Measurements from ENCODE around the gene GFI1B. TPM values are rescaled to one million over a fixed set of nuclear protein-coding genes. Genes with fewer than 3 reads are reported as not detected.
"Not testable (repeated sequence)": the region's sequence is repeated elsewhere in the genome, so short reads cannot be mapped to it uniquely, and the experiment has no call there.

Gene GFI1B
- total RNA-seq, 1 donor from 2014 or later = not detected

DNA sequence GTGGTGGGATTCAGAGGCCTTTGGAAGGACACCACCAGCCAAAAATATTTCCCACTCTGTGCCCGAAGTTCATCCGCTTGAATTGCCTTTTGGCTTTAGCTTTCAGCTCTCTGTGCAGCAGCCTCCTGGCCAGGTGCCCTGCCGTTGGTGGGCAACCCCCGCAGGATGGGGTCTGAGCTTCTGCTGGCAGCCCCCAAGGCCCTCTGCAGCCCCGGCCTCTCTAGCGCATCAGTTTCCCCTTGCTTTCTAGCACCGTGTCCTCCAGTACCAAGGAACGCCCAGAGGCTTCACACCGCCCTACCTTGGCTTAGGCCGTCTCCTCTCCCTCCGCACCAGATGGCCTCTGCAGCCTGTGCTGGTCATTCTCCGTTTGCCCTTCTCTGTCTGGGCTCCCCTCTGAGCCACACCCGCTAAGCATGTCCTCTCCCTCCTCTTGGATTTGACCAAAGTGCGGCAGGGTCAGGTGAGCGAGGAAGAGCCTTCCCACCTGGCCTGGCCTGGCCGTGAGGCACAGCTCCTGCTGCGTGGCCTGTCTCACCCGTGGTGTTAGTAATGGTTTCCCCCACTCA lies 29.9 kb upstream of the GFI1B start:
- TF ChIP-seq, protein P1, sequence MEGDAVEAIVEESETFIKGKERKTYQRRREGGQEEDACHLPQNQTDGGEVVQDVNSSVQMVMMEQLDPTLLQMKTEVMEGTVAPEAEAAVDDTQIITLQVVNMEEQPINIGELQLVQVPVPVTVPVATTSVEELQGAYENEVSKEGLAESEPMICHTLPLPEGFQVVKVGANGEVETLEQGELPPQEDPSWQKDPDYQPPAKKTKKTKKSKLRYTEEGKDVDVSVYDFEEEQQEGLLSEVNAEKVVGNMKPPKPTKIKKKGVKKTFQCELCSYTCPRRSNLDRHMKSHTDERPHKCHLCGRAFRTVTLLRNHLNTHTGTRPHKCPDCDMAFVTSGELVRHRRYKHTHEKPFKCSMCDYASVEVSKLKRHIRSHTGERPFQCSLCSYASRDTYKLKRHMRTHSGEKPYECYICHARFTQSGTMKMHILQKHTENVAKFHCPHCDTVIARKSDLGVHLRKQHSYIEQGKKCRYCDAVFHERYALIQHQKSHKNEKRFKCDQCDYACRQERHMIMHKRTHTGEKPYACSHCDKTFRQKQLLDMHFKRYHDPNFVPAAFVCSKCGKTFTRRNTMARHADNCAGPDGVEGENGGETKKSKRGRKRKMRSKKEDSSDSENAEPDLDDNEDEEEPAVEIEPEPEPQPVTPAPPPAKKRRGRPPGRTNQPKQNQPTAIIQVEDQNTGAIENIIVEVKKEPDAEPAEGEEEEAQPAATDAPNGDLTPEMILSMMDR (conservative IDR thresholded peaks at IDR 0.05; ENCODE audit: low read depth, low read length) = no peak
- no peak overlapping the region for H3K4me3 ChIP-seq (ENCODE audit: low read depth, low read length)
- DNase-seq (ENCODE audit: low read depth) = no peak

DNA sequence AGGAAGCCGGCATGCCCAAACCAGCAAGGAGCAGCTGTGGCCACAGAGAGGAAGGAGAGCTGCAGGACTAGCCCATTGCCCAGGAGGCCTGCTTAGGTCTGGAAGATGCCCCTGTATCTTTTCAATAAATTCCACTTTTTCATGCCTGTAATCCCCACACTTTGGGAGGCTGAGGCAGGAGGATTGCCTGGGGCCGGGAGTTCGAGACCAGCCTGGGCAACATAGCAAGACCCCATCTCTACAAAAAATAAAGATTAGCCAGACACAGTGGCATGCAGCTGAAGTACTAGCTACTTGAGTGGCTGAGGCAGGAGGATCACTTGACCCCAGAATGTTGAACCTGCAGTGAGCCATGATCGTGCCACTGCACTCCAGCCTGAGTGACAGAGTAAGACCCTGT lies 28.8 kb upstream of the GFI1B start:
- H3K4me3 ChIP-seq (ENCODE audit: low read depth, low read length) = no peak overlapping the region
- TF ChIP-seq, protein P1 (conservative IDR thresholded peaks at IDR 0.05; ENCODE audit: low read depth, low read length) = no peak
- DNase-seq (ENCODE audit: low read depth) = no peak

DNA sequence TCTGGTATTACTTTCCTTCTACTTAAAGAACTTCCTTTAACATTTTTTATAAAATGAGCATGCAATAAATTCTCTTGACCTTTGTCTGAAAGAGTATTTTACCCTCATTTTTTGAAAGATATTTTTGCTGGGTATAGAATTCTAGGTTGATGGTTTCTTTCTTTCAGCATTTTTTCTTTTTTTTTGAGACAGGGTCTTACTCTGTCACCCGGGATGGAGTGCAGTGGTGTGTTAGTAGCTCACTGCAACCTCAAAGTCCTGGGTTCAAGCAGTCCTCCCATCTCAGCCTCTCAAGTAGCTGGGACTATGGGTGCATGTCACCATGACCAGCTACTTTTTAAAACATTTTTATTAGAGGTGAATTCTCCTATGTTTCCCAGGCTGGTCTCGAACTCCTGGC lies 23.4 kb upstream of the GFI1B start:
- TF ChIP-seq, protein P1 (conservative IDR thresholded peaks at IDR 0.05; ENCODE audit: low read depth, low read length) = no peak
- DNase-seq (ENCODE audit: low read depth) = no peak
- H3K4me3 ChIP-seq (ENCODE audit: low read depth, low read length) = no peak overlapping the region

DNA sequence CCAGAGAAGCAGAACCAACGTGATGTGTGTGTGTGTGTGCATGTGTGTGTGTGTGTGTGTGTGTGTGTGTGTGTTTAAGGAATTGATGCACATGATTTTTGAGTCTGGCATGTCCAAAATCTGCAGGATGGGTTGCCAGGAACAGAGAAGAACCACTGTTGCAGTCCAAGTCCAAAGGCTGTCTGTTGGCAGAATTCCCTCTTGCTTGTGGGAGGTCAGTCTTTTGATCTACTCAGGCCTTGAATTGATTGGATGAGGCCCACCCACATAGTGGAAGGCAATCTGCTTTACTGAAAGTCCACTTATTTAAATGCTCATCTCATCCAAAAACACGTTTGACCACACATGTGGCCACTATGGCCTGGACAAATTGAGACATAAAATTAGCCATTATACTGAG lies 22.7 kb upstream of the GFI1B start:
- TF ChIP-seq, protein P1 (conservative IDR thresholded peaks at IDR 0.05; ENCODE audit: low read depth, low read length) = no peak
- no peak for DNase-seq (ENCODE audit: low read depth)
- H3K4me3 ChIP-seq (ENCODE audit: low read depth, low read length) = no peak overlapping the region

DNA sequence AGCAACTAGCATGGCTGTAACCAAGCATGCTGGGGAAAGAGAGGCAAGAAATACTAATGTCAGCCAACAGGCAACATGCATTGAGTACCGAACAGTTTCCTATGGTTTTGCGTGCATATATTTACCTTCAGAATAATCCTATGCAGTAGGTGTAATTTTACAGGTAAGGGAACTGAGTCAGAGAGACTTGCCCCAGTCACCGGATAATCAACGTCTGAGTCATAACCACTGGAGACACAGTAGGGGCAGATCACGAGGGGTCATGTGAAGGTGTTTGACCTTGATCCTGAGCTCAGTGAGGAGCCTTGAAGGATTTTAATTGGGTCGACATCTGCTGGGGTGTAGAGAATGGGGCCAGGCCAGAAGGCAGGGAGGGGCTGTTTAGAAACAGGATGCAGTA lies 20.7 kb upstream of the GFI1B start:
- DNase-seq (ENCODE audit: low read depth) = no peak
- no peak overlapping the region for H3K4me3 ChIP-seq (ENCODE audit: low read depth, low read length)
- TF ChIP-seq, protein P1 (conservative IDR thresholded peaks at IDR 0.05; ENCODE audit: low read depth, low read length) = no peak

DNA sequence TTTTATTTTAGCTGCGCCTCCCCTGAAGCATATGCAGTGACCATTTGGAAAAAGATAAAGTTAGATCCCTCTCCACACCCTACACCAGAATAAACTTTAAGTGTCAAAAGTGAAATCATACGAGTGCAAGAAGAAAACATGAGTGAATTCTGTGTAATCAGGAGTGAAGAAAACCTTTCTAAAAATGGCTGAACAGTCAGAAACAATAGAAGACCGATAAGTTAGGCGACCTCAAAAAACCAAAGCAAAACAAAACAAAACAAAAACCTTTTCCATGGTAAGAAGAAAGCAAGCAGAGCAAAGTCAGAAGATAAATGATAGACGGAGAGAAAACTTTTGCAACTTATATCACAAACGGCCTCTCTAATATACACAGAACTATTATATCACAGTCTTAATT lies 17.5 kb upstream of the GFI1B start:
- H3K4me3 ChIP-seq (ENCODE audit: low read depth, low read length) = no peak overlapping the region
- TF ChIP-seq, protein P1 (conservative IDR thresholded peaks at IDR 0.05; ENCODE audit: low read depth, low read length) = no peak
- DNase-seq (ENCODE audit: low read depth) = no peak

DNA sequence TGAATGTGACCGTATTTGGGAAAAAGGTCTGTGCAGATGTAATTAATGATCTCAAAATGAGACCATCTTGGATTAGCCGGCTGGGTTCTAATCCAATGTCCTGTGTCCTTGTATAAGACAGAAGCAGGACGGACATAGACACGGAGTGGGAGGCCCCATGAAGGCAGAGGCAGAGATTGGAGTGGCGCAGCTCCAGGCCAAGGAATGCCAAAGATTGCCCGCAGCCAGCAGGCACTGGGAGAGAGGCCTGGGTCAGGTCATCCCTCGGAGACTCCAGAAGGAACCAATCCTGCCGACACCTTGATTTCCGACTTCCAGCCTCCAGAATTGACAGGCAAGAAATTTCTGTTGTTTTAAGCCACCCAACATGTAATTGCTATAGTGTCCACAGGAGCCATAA lies 13.0 kb upstream of the GFI1B start:
- H3K4me3 ChIP-seq (ENCODE audit: low read depth, low read length) = no peak overlapping the region
- TF ChIP-seq, protein P1 (conservative IDR thresholded peaks at IDR 0.05; ENCODE audit: low read depth, low read length) = no peak
- no peak for DNase-seq (ENCODE audit: low read depth)

DNA sequence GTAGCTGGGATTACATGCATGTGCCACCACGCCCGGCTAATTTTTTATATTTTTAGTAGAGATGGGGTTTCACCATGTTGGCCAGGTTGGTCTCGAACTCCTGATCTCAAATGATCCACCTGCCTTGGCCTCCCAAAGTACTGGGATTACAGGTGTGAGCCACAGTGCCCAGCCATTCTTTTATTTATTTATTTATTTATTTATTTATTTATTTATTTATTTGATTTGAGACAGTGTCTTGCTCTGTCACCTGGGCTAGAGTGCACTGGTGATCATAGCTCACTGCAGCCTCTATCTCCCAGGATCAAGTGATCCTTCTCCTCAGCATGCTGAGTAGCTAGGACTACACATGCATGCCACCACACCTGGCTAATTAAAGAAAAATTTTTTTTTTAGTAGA lies 10.6 kb upstream of the GFI1B start:
- not testable (repeated sequence) for H3K4me3 ChIP-seq (ENCODE audit: low read depth, low read length); DNase-seq (ENCODE audit: low read depth)

All from epithelial cell of proximal tubule (primary cell).